Measurements from ENCODE around the gene VPS13D.
"Not testable (repeated sequence)": the region's sequence is repeated elsewhere in the genome, so short reads cannot be mapped to it uniquely, and the experiment has no call there.

VPS13D gene

DNA sequence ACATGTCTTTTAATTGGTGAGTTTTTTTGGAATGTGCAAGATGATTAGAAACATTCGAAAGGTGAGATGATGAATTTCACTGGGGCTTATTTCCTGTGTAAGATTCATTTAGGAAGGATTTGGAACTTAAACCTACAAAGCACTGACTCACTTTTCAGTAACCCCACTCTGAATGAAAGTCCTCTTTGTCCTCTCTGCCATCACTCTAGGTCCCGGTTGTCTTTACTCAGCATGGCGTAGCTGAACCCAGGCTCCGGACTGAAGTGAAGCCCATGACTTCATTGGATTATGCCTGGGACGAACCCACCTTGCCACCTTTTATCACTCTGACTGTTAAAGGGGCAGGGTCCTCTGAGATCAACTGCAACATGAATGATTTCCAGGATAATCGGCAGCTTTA lies 139.4 kb downstream of the VPS13D start:
- DNase-seq (ENCODE audit: low spot score): no peak

DNA sequence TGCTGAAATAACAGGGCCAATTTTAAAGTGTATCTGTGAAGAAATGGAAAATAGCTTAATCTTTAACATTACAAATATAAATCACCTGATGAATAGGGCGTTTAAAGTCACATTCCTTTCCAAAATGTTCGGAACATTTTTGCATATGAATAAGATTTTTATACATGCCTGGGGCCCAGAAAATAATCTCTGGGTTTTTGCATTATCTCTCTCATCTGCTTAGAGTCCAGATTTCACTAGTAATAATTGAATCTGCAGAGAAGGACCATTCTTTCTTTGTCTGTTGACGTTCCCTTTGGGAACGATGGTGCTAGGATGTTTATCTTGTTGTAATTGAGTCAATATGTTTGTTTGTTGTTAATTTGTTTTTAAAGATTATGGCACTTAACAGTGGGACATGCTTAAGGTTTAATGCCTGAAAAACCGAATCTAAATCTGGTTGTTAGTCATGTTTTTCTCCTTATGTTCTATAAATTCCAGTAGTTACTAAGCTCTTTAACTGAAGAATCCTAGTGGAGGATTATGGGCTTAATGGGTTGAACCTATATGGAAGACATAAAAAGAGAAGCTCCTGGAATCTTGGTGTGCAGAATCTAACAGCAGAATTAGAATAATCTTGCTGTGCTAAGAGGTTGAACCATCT lies 140.6 kb downstream of the VPS13D start:
- no peak for DNase-seq (ENCODE audit: low spot score)

DNA sequence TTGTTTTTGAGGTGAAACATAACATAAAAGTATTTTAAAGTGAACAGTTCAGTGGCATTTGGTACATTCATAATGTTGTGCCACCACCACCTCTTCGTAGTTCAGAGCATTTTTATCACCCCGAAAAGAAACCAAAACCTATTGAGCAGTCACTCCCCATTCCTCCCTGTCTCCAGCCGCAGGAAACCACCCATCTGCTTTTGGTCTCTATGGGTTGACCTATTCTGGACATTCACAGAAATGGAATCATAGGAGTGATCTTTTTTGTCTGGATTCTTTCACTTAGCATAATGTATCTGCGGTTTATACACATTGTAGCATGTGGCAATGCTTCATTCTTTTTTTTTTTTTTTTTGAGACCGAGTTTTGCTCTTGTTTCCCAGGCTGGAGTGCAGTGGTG lies 141.2 kb downstream of the VPS13D start:
- DNase-seq (ENCODE audit: low spot score): no peak

DNA sequence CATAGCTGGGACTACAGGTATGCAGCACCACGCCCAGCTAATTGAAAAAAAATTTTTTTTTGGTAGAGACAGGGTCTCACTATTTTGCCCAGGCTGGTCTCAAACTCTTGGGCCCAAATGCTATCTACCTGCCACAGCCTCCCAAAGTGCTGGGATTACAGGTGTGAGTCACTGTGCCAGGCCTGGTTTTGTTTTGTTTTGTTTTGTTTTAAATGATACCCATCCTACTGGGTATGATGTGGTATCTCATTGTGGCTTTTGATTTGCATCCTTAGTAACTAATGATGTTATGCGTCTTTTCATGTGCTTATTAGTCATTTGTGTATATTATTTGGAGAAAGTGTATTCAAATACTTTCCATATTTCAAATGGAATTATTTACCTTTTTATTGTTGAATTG lies 142.3 kb downstream of the VPS13D start:
- DNase-seq (ENCODE audit: low spot score): no peak

DNA sequence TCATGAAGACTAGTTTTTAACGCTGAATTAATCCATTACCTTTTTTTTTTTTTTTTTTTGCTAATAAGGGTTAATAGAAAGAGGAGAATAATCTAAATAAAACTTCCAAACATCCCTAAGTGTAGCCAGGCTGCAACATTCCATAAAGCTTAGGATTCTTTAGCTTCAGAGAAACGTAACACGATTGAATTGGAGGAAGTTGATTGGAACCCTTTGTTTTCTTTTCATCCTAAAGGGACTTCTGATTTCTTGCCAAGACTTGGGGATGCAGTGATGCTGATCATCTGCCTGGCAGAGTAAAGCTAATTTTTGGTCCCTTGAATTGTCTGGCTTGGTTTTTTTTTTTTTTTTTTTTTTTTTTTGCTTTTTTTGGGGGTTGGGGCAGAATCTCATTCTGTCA lies 142.9 kb downstream of the VPS13D start:
- DNase-seq (ENCODE audit: low spot score): no peak

DNA sequence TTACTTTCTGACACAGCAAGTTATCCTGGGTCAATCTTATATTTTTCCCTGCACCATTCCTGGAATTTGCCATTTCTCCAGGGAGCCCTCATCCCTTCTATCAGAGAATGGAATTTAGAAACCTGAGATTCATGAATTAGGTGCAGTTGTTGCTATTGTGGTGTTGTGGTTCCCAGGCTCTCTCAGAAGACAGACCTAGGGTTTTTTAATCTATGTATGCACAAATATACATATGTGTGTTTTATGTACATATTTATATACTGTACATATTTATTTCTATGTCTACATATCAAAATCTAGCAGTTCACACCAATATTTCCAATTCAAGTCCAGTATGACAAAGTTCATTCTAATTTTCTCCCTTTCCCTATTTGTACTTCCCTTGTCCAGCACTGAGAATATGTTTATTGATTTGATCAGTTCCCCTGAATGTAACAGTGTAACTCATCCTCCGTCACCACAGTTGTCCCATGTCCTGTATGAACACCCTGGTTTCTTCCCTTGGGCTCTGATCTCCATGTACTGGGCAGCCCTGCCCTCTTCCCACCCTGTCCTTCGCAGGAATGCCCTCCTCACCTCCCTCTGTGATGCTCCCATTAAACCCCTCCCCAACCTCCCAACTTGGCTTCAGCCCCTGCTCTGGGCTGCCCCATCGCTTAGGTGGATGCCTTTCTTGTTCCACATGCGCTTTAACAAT lies 145.5 kb downstream of the VPS13D start:
- DNase-seq (ENCODE audit: low spot score): no peak

DNA sequence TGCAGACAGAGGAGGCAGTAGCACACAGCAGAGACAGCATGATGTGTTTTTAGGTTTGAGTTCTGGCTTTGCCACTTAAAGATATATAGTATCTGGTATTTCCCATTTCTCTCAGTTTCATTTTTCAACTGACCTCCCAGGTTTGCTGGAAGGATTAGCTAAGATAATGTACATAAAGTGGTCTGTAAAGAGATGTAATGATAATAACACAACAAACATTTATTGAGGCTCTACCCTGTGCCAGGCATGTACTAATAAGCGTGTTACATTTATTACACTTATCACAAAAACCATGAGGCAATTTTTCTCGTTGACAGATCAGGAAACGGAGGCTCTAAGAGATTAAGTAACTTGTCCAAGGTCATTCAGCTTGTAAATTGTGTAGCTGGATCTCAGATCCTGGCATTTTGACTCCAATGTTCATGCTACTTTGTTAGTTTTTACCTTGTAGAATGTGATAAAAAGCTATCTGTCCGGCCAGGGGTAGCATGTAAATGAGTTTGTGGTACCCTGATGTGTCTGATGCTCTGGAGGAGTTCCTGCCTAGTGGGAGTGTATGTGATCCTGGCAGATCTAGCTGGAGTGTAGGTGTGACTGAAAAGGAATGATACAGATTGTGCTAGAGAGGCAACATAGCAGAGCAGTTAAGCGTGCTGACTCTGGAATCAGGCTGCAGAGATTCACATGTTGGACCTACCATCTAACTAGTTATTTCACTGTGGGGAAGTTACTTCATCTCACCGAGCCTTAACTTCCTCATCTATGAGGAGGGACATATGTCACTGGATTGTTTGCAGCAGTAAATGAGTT lies 146.6 kb downstream of the VPS13D start:
- DNase-seq (ENCODE audit: low spot score): no peak

DNA sequence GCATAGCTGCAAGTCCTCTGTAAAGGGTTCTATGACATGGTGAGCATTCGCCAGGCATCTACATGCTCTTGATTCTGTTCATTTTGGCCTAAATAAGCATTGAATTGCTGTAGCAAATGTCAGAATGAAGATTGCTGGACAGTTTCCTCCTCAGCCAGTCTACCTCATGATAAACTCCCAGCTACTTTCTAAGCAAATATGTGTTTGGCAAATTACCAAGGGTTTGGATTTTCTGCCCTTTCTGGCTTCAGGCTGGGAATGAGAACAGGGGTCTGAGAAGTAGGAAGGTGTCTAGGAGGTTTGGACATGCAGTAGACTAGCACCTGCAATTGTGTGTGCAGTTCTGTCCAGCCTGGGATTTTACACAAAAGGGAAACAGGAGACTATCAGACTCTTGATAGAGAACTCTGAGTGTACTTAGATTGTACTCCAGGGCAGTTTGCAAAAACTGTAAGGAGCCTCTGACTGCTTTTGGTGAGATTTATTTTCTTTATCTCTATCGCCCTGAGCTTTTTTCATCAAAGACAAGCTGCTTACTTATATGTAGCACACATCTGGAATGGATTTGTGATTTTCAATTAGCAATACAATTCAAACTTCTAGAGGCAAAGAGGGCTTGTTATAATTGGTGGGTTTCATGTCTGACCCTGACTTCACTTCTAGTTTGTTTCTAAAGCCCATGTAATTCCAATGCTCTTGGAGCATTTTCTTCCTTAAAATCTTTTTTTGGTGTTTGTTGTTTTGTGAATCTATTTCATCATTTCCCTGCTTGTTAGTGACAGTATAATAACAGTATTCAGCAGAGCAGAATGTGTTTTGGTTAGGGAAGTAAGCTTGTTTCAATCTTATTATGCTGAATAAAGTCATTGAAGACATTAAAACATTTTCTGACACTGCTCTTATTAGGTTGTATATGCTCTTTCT lies 150.8 kb downstream of the VPS13D start:
- DNase-seq (ENCODE audit: low spot score): no peak

DNA sequence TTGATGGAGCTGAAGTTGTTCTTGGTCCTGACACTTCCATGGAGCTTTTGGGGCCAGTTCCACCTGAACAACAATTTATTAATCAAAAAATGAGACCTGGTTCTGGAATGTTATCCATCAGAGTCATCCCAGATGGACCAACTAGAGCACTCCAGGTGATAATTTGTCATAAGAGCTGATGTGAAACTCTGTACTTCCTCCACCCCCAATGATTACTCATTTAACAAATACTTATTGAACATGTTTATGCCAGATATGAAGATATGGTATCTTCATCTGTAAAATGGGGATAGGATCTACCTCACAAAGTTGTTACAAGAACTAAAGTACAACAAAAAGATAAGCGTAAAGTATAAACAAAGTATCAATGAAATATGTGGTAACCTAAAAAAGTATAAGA lies 153.2 kb downstream of the VPS13D start:
- no peak for DNase-seq (ENCODE audit: low spot score)

DNA sequence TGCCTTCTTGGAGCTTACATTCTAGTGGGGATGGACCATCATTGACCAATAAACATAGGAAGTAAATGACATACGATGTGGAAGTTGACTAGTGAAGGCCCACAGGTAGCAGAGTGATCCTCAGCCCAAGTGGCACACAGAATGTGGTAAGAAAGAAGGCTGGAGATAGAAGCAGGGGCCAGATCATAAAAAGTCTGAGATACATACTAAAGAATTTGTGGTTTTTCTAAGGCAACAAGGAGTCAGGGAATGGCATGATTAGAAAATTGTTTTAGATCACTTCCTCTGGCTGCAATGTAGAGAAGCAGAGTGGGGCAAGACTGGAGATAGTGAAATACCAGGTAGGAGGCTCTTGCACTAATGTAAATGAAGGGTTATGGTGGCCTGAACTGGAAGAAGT lies 154.0 kb downstream of the VPS13D start:
- no peak for DNase-seq (ENCODE audit: low spot score)

DNA sequence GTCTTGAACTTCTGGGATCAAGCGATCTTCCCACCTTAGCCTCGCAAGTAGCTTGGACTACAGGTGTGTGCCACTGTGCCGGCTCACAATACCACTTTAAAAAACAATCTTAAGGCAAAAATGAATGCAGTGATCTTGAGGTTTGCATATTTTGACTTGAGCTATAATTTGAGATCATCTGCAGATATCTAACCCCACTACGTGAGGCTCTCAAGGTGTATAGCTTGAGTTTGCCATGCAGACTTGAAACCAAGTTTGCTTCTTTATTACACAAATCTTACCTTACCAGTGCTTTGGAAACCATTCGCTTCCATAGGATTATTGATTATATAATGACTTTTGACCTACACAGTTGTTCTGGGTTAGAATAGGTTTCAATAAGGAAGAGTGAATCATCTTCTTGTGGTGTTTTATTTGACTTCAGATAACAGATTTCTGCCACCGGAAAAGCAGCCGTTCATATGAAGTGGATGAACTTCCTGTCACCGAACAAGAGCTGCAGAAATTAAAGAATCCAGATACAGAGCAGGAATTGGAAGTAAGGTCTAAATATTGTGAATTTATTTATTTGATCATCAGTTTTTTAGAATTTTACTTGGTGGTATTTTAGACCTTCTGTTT lies 155.1 kb downstream of the VPS13D start:
- DNase-seq (ENCODE audit: low spot score): no peak

DNA sequence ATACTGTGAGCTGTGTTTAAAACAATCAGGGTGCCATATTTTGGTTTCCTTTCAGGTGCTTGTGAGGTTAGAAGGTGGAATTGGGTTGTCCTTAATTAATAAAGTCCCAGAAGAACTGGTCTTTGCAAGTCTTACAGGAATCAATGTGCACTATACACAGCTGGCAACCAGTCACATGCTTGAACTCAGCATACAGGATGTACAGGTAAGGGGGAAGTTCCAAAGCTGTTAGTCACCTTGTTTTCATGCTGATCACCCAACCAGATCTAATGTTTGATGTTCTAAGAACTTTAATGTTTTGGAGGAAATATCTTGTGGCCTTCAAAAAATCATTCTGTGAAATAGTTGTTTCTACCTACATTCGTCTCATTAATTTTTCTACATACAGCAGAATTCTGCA lies 156.3 kb downstream of the VPS13D start:
- DNase-seq (ENCODE audit: low spot score): no peak

DNA sequence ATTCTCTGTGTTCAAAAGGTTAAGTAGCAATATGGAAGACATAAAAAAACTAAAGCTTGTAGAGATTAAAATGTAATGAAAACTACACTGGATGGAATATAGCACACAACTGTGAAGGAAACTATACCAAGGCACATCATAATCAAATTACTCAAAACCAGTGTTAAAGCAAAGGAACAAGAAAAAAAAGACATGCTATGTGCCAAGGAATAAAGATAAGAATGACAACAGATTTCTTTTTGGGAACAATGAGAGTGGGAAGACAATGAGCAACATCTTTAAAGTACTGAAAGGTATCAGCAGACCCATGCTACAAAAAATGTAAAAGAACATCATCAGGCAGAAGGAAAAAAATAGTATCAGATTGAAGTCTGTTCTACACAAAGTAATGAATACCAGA lies 157.8 kb downstream of the VPS13D start:
- DNase-seq (ENCODE audit: low spot score): no peak

DNA sequence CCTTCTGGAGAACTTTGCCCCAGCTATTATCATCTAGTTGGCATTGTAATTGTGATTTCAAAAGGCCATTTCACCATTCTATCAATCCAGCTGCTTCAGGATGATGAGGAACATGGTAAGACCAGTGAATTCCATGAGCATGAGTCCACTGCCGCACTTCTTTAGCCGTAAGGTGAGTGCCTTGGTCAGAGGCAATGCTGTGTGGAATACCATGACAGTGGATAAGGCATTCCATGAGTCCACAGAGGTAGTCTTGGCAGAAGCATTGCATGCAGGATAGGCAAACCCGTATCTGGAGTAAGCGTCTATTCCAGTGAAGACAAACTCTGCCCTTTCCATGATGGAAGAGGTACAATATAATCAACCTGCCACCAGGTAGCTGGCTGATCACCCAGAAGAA lies 160.5 kb downstream of the VPS13D start:
- not testable (repeated sequence) for DNase-seq (ENCODE audit: low spot score)

DNA sequence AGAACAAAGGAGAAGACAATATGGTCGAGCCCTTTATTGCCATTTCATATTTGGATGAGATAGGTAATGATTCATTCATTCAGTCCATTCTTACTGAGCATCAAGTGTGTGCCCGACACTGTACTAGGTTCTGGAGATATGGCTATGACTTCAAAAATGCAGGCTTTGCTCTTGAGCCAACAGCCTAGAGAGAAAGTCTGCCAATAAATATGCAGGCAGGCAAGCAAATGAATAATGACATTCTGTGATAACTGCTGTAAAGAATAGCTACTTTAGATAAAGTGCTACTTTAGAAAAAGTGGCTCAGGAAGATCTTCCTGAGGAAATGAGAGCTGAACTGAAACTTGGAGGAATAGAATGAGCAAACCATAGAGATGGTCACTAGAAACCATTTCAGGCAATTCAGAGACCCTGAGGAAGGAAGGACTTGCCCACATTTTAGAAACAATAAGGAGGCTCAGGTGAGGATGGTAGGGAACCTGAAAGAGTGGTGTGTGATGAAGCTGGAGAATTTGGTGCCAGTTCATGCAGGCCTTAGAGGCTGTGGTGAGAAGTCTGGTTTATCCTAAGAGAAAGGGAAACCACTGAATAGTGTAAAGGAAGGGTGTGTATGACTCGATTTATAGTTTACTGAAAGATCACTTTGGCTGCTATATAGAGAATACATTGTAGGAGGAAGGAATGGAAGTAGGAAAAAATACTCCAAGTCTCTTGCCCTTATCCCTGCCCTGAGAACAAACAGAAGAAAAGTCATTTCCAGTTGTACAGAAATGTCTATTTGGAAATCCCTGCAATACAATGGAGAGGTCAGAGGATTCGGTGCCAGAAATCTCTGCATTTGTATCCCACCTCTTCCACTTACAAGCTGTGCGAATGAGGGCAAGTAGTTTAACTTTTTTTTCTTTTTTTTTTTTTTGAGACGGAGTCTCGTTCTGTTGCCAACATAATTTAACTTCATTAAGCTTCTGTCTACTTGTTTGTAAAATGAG lies 167.9 kb downstream of the VPS13D start:
- no peak for DNase-seq (ENCODE audit: low spot score)

DNA sequence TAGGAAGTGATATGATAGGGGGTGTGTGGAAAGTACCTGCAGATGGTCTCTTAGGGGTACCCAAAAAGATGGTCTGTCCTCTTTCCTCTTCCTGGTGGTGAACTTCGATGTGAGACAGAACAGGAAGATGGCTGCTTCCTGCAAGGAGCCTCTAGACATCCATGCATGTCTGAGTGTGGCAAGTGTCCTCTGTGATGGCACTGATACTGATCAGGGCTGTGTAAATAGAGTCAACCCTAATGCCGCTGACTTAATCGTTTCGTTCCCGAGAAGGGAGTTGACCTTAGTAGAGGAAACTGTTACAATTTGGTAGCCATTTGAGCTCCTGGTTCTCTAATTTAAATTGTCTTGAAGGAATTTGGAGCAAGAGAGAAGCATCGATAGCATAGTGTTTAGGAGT lies 168.6 kb downstream of the VPS13D start:
- no peak for DNase-seq (ENCODE audit: low spot score)

DNA sequence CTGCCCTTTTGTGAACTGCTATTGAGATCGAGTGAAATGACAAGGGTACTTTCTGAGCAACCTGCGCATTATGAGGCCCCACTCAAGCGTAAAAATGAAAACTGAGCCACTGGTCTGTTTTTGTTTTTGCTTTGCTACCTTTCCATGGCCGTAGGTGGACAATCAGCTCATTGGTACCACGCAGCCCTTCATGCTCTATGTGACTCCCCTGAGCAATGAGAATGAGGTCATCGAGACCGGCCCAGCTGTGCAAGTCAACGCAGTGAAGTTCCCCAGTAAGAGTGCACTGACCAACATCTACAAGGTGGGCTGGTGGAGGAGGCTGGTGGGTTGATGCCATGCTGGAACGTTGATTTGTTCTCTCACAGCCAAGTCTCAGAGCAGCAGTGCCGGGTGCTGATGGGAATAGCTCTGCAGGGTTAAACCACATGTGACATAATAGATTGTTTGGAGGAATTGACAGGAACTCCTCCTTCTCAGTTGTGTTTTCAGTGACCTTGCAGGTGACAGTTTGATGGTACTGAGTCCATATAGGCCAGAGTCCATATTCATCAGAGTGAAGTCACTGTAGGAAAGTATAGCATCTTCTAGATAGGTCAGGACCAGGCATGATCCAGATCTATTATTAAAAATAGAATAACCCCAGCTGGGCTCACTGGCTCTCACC lies 170.3 kb downstream of the VPS13D start:
- no peak for DNase-seq (ENCODE audit: low spot score)

DNA sequence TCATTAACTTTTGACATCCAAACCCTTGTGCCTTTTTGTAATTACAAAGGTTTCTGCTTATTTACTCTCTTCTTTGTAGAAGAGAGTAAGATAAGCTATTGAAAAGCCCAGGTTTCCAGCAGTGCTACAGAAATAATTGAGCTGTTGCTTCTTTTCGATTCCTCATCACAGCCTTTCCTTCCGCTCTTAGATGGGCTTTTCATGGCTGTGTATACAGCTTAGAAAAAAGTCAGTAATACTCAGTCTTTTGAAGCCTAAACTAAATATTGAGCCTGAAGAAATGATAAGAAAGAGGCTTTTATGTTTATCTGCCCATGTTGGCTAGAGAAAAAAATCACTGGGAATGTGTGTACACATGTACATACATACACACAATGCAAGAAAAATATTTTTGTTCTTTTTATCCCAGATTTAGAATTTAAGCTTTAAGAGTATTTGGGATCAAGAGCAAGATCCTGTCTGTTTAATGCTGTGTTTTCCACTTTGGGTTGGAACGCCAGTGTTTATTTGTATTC lies 172.4 kb downstream of the VPS13D start:
- DNase-seq (ENCODE audit: low spot score): no peak

DNA sequence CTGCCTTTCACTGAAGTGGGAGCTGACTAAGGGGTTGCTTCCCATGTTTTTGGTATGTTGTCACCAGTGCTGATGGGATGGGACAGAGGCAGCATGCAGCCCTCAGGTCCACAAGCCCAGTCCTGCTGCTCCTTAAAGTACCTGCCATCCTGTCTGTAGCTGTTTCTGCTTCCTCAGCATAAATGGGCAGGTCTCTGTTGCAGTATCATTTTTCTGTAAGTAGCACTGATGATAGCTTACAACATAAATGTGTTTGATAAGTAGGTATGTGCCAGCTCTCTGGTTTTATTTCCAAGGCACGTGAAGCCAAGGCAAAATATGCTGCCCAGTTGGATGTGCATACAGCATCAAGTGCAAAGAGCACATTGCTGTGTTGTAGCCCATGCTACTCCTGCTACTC lies 173.0 kb downstream of the VPS13D start:
- DNase-seq (ENCODE audit: low spot score): no peak

DNA sequence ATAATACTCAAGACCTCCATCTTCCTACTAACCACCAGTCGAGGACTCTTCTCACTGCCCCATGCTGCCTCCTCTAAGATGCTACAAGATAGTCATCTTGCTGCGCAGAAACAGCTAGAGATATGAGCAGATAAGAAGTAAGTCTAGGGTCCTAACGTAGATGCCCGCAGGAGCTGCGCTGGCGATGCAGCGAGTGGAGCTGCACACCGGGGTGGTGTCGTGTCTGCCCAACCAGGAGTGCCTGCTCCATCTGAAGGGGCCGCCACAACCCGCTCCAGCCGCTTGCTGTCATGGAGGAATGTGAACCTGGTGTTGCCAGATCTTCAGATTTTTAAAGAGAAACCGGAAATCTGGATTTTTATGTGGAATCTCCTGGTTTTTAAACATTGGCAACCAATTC lies 175.1 kb downstream of the VPS13D start:
- DNase-seq (ENCODE audit: low spot score): no peak
